ENCODE measurements around the gene FRMPD4. TPM values are rescaled to one million over a fixed set of nuclear protein-coding genes. Genes with fewer than 3 reads are reported as not detected.

The FRMPD4 gene
- total RNA-seq: 1 to 10 TPM in 1 of 3 donors, under 1 TPM in 2; 0.06 to 3.4 (median 0.34) TPM
- long read RNA-seq, donor 1, partial matches to known transcripts: 1 of 3 reads
- long read RNA-seq, donor 1, other reads (novel, unspliced or antisense): 2 of 3 reads
- long read RNA-seq, donor 2: 0 reads

DNA sequence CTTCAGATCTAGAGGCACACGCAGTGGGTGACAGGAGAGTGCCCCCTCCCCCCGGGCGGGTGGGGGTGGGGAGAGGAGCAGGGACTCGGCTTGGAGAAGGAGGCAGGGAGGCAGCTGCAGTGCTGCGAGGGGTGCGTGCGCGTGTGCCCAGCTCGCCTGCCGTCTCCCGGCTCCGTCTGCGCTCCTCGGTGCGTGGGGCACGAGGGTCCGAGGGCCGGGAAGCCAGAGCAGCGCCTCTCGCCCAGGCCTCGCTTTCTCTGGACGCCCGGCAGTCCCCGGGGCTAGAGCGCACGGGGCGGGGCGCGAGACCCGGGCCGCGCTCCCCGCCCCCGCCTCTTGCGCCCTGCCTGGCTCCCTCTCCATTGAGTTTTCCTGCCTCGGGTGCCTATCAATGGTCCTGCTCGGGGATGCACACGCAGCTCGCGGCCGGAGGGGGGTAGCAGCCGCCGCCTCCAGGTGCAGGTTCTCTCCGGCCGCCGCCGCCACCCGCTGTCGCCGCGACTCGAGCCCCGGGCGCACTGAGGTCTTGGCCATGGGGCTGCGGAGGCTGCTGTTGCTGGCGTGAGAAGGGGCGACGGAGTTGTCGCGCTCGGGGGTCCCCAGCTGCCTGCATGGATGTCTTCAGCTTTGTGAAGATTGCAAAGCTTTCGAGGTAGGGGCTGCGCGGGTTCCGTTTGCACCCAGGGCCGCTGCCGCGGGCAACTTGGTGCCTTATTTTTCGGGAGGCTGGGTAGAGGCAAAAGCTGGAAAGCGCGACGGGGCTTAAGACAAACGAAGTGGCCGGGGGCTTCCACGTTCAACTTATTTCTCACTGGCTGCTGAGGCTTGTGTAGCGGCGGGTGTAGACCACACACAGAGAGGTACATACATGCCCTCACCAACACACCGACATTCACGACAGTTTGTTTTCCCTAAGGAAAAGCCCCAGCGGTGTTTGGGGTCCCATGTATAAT lies at the start of gene FRMPD4:
Gene FRMPD4 (plus strand): TSS at position 113 of the 953 bp plus-strand sequence. CDS start 499 bp downstream, at position 612.
- Histone ChIP-seq H3K4me1 (ENCODE audit: low read depth) (no peaks in the 10 kb centered on the region), H3K9me3 (no peaks in the 10 kb centered on the region), H3K4me3 (no peak within 1 kb of the TSS), H3K36me3 (ENCODE audit: low read depth) (no peaks in the 10 kb centered on the region)
- DNase-seq (no peak), ATAC-seq (no peak)
- TF ChIP-seq, protein P1, sequence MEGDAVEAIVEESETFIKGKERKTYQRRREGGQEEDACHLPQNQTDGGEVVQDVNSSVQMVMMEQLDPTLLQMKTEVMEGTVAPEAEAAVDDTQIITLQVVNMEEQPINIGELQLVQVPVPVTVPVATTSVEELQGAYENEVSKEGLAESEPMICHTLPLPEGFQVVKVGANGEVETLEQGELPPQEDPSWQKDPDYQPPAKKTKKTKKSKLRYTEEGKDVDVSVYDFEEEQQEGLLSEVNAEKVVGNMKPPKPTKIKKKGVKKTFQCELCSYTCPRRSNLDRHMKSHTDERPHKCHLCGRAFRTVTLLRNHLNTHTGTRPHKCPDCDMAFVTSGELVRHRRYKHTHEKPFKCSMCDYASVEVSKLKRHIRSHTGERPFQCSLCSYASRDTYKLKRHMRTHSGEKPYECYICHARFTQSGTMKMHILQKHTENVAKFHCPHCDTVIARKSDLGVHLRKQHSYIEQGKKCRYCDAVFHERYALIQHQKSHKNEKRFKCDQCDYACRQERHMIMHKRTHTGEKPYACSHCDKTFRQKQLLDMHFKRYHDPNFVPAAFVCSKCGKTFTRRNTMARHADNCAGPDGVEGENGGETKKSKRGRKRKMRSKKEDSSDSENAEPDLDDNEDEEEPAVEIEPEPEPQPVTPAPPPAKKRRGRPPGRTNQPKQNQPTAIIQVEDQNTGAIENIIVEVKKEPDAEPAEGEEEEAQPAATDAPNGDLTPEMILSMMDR (IDR thresholded peaks at IDR 0.05): no peak
- intact Hi-C loops (cut with DNase I, micrococcal nuclease): no loop called here

DNA sequence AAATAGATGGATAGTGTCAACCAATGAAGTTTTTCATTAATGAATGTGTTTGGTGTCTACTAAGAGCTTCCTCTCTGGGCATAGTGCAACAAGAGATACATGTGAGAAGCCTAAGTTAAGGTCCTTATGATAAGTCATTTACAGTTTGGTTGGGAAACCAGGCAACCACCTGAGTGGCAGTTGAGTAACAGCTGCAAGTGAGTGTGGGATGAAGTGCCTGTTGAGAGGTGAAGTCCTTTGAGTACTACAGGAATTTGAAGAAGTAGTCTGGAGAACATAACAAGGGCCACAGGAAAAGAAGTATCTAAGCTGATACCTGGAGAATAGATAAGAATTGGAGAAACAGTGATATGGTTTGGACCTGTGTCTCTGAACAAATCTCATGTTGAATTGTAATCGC lies 48.5 kb upstream of the FRMPD4 start:
- intact Hi-C loops (cut with DNase I, micrococcal nuclease): no loop called here

DNA sequence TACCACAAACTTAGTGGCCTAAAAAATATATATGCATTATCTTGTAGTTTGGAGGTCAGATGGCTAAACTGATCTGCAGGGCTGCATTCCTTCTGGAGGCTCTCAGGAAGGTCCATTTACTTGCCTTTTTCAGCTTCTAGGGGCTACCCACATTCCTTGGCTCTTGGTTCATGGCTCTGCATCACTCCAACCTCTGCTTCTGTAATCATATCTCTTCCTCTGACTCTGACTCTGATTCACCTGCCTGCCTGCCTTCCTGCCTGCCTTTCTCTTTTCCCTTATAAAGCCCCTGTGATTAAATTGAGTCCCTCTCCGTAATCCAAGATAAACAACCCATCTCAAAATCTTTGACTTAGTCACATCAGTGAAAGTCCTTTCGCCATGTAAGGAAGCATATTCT lies 25.0 kb upstream of the FRMPD4 start:
- H3K9me3 ChIP-seq: no peaks in the 10 kb centered on the region
- TF ChIP-seq, protein P1 (IDR thresholded peaks at IDR 0.05): no peak
- no peak overlapping the region for H3K4me3 ChIP-seq
- ATAC-seq (no peak), DNase-seq (no peak)
- intact Hi-C loops (cut with DNase I, micrococcal nuclease): no loop called here
- no peaks in the 10 kb centered on the region for H3K36me3 ChIP-seq (ENCODE audit: low read depth)
- no peaks in the 10 kb centered on the region for H3K4me1 ChIP-seq (ENCODE audit: low read depth)

More for the DNA sequence above, 48.5 kb upstream of the FRMPD4 start:
- DNase-seq: no peak
- Histone ChIP-seq H3K4me1 (ENCODE audit: low read depth) (no peaks in the 10 kb centered on the region), H3K9me3 (no peaks in the 10 kb centered on the region), H3K36me3 (ENCODE audit: low read depth) (no peaks in the 10 kb centered on the region), H3K4me3 (no peak overlapping the region)
- no peak for ATAC-seq
- TF ChIP-seq, protein P1 (IDR thresholded peaks at IDR 0.05): no peak

DNA sequence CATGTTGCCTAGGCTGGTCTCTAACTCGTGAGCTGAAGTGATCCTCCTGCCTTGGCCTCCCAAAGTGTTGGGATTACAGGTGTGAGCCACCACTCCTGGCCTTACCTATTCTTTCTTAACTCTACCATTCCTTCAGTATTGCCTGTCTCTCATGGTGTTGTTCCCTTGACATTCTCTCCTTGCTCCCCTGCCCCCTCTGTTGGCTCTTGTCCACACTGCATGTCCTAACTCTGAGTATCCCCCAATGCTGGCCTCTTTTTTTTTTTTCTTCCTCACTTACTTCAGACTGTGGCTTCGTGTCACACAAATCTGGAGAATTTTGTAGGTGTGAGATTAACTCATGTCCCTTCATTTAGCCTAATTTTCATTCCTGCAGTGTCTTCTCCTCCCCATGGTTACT lies 22.9 kb upstream of the FRMPD4 start:
- intact Hi-C loops (cut with DNase I, micrococcal nuclease): no loop called here
- ATAC-seq: no peak
- Histone ChIP-seq H3K4me1 (ENCODE audit: low read depth) (no peaks in the 10 kb centered on the region), H3K36me3 (ENCODE audit: low read depth) (no peaks in the 10 kb centered on the region), H3K9me3 (no peaks in the 10 kb centered on the region), H3K4me3 (no peak overlapping the region)
- TF ChIP-seq, protein P1 (IDR thresholded peaks at IDR 0.05): no peak
- no peak for DNase-seq

DNA sequence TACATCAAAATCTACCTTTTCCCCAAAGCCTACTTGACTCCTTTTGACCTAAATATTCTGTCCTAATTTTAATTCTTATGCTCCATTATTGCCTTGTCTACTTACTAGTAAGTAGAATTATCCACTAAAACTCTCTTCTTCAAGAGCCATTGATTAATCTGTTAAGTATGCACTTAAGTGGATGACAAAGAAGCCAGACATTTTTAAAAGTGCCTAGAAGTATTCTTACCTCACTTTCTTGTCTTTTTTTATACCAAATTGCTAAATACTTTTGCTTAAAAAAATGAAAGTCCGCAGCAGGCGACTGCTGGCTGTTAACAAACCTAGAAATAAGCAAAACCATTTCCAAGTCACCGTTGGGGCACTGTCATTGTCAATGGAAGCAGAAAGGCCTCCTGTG lies 20.1 kb upstream of the FRMPD4 start:
- Histone ChIP-seq H3K4me3 (no peak overlapping the region), H3K4me1 (ENCODE audit: low read depth) (no peaks in the 10 kb centered on the region), H3K36me3 (ENCODE audit: low read depth) (no peaks in the 10 kb centered on the region), H3K9me3 (no peaks in the 10 kb centered on the region)
- DNase-seq (no peak), ATAC-seq (no peak)
- intact Hi-C loops (cut with DNase I, micrococcal nuclease): no loop called here
- TF ChIP-seq, protein P1 (IDR thresholded peaks at IDR 0.05): no peak
